ENCODE results near the gene POSTN. TPM values are rescaled to one million over a fixed set of nuclear protein-coding genes. Genes with fewer than 3 reads are reported as not detected.
"Not testable (repeated sequence)": the region's sequence is repeated elsewhere in the genome, so short reads cannot be mapped to it uniquely, and the experiment has no call there.

POSTN gene
- total and polyA plus RNA-seq, 2 of the 8 experiments (the other 6 are each of a cell fraction or from before 2014, with no cell fraction given): 0.30 to 0.74 TPM

DNA sequence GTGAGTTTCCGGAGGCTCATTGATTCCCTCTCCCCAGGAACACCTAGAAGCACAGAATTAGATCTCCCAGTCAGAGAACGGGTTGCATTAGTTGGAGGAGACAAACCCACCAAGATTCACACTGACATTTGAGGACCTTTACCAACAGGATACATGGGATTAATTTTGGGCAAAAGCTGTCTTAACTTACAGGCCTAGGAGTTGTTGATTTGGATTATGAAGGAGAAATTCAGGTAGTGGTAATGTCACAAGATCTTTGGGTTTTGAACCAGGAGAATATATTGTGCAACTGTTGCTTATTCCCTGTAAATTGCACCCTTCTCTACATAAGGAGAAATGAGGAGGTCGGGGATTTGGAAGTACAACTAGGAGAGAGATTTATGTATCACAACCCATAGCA, 38.0 kb downstream of the POSTN start:
- Histone ChIP-seq H2BK120ac (replicated peaks; ENCODE audit: low read depth, low read length) (no peak overlapping the region), H4K8ac (ENCODE audit: extremely low read depth, insufficient read depth, low read length) (no peak overlapping the region), H3K9ac (replicated peaks in 1 of 4; ENCODE audit: extremely low read depth in 1 of 4, low read depth in 3 of 4, low read length in 3 of 4) (no peak overlapping the region), H3K18ac (ENCODE audit: extremely low read depth, low read length) (no peak overlapping the region), H3K27me3 (replicated peaks in 1 of 4; ENCODE audit: control insufficient read depth in 3 of 4, extremely low read depth in 1 of 4, insufficient read depth in 3 of 4, low read length in 3 of 4) (no peaks in the 10 kb centered on the region), H2BK15ac (ENCODE audit: low read length) (no peak overlapping the region), H3K4me1 (replicated peaks in 1 of 4; ENCODE audit: control insufficient read depth in 3 of 4, insufficient read depth in 4 of 4, low read length in 3 of 4) (no peaks in the 10 kb centered on the region), H4K20me1 (replicated peaks in 1 of 2; ENCODE audit: control insufficient read depth in 1 of 2, insufficient read depth in 2 of 2, low read length in 2 of 2) (no peaks in the 10 kb centered on the region), H2BK5ac (ENCODE audit: low read depth, low read length) (no peak overlapping the region), H4K91ac (replicated peaks; ENCODE audit: insufficient read length, low read length) (no peak overlapping the region), H3K27ac (ENCODE audit: low read depth, low read length) (no peak overlapping the region), H3K23me2 (ENCODE audit: low read depth, low read length) (no peaks in the 10 kb centered on the region), H3K4me2 (ENCODE audit: insufficient read depth in 1 of 2, low read depth in 2 of 2, low read length in 2 of 2) (no peak overlapping the region), H3K4me3 (ENCODE audit: extremely low read depth in 1 of 4, insufficient read depth in 2 of 4, low read depth in 3 of 4, low read length in 4 of 4) (no peak overlapping the region), H3K23ac (ENCODE audit: insufficient read length) (no peak overlapping the region), H3K79me2 (ENCODE audit: control insufficient read depth in 1 of 2, insufficient read depth in 2 of 2, low read length in 2 of 2) (no peaks in the 10 kb centered on the region), H2BK12ac (ENCODE audit: low read depth, low read length) (no peak overlapping the region), H2AFZ (ENCODE audit: low read length) (no peak overlapping the region), H4K5ac (ENCODE audit: insufficient read length, low read depth, low read length) (no peak overlapping the region), H3K14ac (ENCODE audit: insufficient read length) (no peak overlapping the region), H3K9me3 (ENCODE audit: insufficient read depth in 2 of 2, low read depth in 1 of 2, low read length in 1 of 2) (no peaks in the 10 kb centered on the region), H3K56ac (replicated peaks; ENCODE audit: insufficient read length, low read depth, low read length) (no peak overlapping the region), H3K4ac (replicated peaks; ENCODE audit: insufficient read length, low read depth, low read length) (no peak overlapping the region), H3K79me1 (ENCODE audit: low read depth, low read length) (no peaks in the 10 kb centered on the region), H3K36me3 (ENCODE audit: control insufficient read depth in 2 of 4, insufficient read depth in 4 of 4, low read length in 3 of 4) (no peaks in the 10 kb centered on the region), H2AK5ac (ENCODE audit: low read depth, low read length) (no peak overlapping the region), H2BK20ac (ENCODE audit: low read length) (no peak overlapping the region)
- no peak for TF ChIP-seq EZH2 (IDR thresholded peaks at IDR 0.05; ENCODE audit: low read depth, low read length, severe bottlenecking)
- POLR2A ChIA-PET (ENCODE audit: partially characterized antibody): no interaction called here
- CTCF ChIA-PET (ENCODE audit: partially characterized antibody): no interaction called here
- DNase-seq (ENCODE audit: low read depth in 1 of 2, low spot score in 2 of 2) (no peak), FAIRE-seq (no peak)
- WGBS, 2 experiments (ENCODE audit: extremely low coverage in 1 of 2, insufficient coverage in 1 of 2, insufficient read length in 1 of 2, insufficient replicate concordance in 2 of 2, low coverage in 1 of 2, low lambda C conversion rate in 2 of 2, missing lambda C conversion rate in 1 of 2): 87% methylated on average over 3 of the region's 3 CpGs; no CpG with 5 or more reads in 1 of the 2 experiments

DNA sequence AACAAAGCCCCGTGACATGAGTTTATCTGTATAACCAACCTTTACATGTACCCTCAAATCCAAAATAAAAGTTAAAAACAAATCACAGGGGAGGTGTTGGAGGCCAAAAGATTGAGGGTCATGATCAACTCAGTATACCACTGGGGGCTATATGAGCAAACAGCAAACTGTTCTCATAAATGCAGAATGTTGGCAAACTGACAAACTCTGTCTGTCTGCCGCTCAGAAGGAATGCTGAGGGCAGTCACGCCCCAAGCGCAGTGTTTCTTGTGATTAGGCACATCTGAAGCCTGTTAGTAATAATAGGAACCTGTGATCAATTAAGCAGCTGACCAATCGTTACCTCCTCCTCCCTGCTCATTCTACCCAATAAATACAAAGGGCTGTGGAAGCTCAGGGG, 39.8 kb downstream of the POSTN start:
- H3K4ac ChIP-seq (replicated peaks; ENCODE audit: insufficient read length, low read depth, low read length); H4K8ac ChIP-seq (ENCODE audit: extremely low read depth, insufficient read depth, low read length); H2AK5ac ChIP-seq (ENCODE audit: low read depth, low read length); H3K4me2 ChIP-seq (ENCODE audit: insufficient read depth in 1 of 2, low read depth in 2 of 2, low read length in 2 of 2); H3K18ac ChIP-seq (ENCODE audit: extremely low read depth, low read length); H3K27me3 ChIP-seq (replicated peaks in 1 of 4; ENCODE audit: control insufficient read depth in 3 of 4, extremely low read depth in 1 of 4, insufficient read depth in 3 of 4, low read length in 3 of 4); H2BK12ac ChIP-seq (ENCODE audit: low read depth, low read length); H3K56ac ChIP-seq (replicated peaks; ENCODE audit: insufficient read length, low read depth, low read length); H2BK15ac ChIP-seq (ENCODE audit: low read length); CTCF ChIA-PET (ENCODE audit: partially characterized antibody); H3K23me2 ChIP-seq (ENCODE audit: low read depth, low read length); H2AFZ ChIP-seq (ENCODE audit: low read length); H3K23ac ChIP-seq (ENCODE audit: insufficient read length); H3K79me2 ChIP-seq (ENCODE audit: control insufficient read depth in 1 of 2, insufficient read depth in 2 of 2, low read length in 2 of 2); H3K9ac ChIP-seq (replicated peaks in 1 of 4; ENCODE audit: extremely low read depth in 1 of 4, low read depth in 3 of 4, low read length in 3 of 4); H3K27ac ChIP-seq (ENCODE audit: low read depth, low read length); FAIRE-seq; H2BK20ac ChIP-seq (ENCODE audit: low read length); H2BK120ac ChIP-seq (replicated peaks; ENCODE audit: low read depth, low read length); POLR2A ChIA-PET (ENCODE audit: partially characterized antibody); H4K91ac ChIP-seq (replicated peaks; ENCODE audit: insufficient read length, low read length); H3K79me1 ChIP-seq (ENCODE audit: low read depth, low read length); H3K9me3 ChIP-seq (ENCODE audit: insufficient read depth in 2 of 2, low read depth in 1 of 2, low read length in 1 of 2); H3K4me1 ChIP-seq (replicated peaks in 1 of 4; ENCODE audit: control insufficient read depth in 3 of 4, insufficient read depth in 4 of 4, low read length in 3 of 4); DNase-seq (ENCODE audit: low read depth in 1 of 2, low spot score in 2 of 2); H3K14ac ChIP-seq (ENCODE audit: insufficient read length); H3K36me3 ChIP-seq (ENCODE audit: control insufficient read depth in 2 of 4, insufficient read depth in 4 of 4, low read length in 3 of 4); H3K4me3 ChIP-seq (ENCODE audit: extremely low read depth in 1 of 4, insufficient read depth in 2 of 4, low read depth in 3 of 4, low read length in 4 of 4); H2BK5ac ChIP-seq (ENCODE audit: low read depth, low read length); H4K20me1 ChIP-seq (replicated peaks in 1 of 2; ENCODE audit: control insufficient read depth in 1 of 2, insufficient read depth in 2 of 2, low read length in 2 of 2); H4K5ac ChIP-seq (ENCODE audit: insufficient read length, low read depth, low read length): not testable (repeated sequence)
- 72% methylated on average over 5 of the region's 5 CpGs; no CpG with 5 or more reads in 1 of the 2 experiments for WGBS, 2 experiments (ENCODE audit: extremely low coverage in 1 of 2, insufficient coverage in 1 of 2, insufficient read length in 1 of 2, insufficient replicate concordance in 2 of 2, low coverage in 1 of 2, low lambda C conversion rate in 2 of 2, missing lambda C conversion rate in 1 of 2)

Measured in H1 (cell line).